Right ventricle myocardium inferior (tissue), 1 donor: Measurements from ENCODE around the gene EPN3. TPM values are rescaled to one million over a fixed set of nuclear protein-coding genes. Genes with fewer than 3 reads are reported as not detected.

Experiments used
- ATAC-seq: fragments of 200-7000 bp; cut with Tn5 transposase; one replicate; pipeline ENCODE4 v1.9.1; 2020; ENCODE audit warnings: mild to moderate bottlenecking, moderate library complexity
- DNase-seq: peaks from one replicate; pipeline ENCODE4 v3.0.0; 2021; ENCODE audit errors: missing footprints
- intact Hi-C: fragments of 100-400 bp; cut with DNase I; formaldehyde crosslinking; loops from one replicate; pipeline ENCODE4 v1.11.0; 2022
- long read RNA-seq: library from polyadenylated mRNA; unstranded; transcript quantifications from one replicate; pipeline ENCODE4 v2.0.0, GENCODE V29; 2021
- total RNA-seq: library from RNA; stranded (reverse); fragmentation: NEBNext Ultra II Directional; extraction: Animal tissue kit (Norgen Biotek cat#: 25700); gene quantifications from one replicate; pipeline ENCODE4 v1.2.1, GENCODE V29; 2021
- donor health status: DM: no; HTN: yes; CAD: no; lungs with severe emphysema.

EPN3 gene
- 21.5 TPM for total RNA-seq
- long read RNA-seq, full-length matches to known transcripts: 3 of 16 reads
- long read RNA-seq, partial matches to known transcripts: 6 of 16 reads
- long read RNA-seq, other reads (novel, unspliced or antisense): 7 of 16 reads

GRCh38 chr17:50532452-50533024 lies at the start of gene EPN3:
Gene EPN3, plus strand, starts transcription at chr17:50532735. Its CDS starts 3,822 bp downstream, at chr17:50536557.
- DNase-seq (no peak), ATAC-seq (peak; percentile 29)

GRCh38 chr17:50483266-50483665 lies 49.3 kb upstream of the EPN3 start:
- intact Hi-C loops: loop anchor here (2.0 to 10.0 kb wide), 3 partner anchors 50 to 202 kb away; partner anchors contain the start of gene EPN3
- DNase-seq: no peak
- ATAC-seq: no peak

More at GRCh38 chr17:50532452-50533024, at the start of gene EPN3:
- intact Hi-C loops: loop anchor here (2.0 kb wide), 1 partner anchor 50 kb away; no protein-coding TSS in a partner anchor

GRCh38 chr17:50484386-50485155 lies 48.0 kb upstream of the EPN3 start:
- ATAC-seq: no peak
- no peak for DNase-seq

GRCh38 chr17:50487213-50488096 lies 45.1 kb upstream of the EPN3 start:
- intact Hi-C loops: loop anchor here (10.0 kb wide), 1 partner anchor 197 kb away; no protein-coding TSS in a partner anchor
- ATAC-seq (no peak), DNase-seq (no peak)

More at GRCh38 chr17:50484386-50485155, 48.0 kb upstream of the EPN3 start:
- intact Hi-C loops: loop anchor here (10.0 kb wide), 1 partner anchor 200 kb away; no protein-coding TSS in a partner anchor

- DNase-seq: no peak
- intact Hi-C loops: loop anchor here (10.0 kb wide), 1 partner anchor 196 kb away; no protein-coding TSS in a partner anchor
- no peak for ATAC-seq
Observed at GRCh38 chr17:50488880-50489279, 43.7 kb upstream of the EPN3 start.

GRCh38 chr17:50491505-50491904 lies 41.0 kb upstream of the EPN3 start:
- ATAC-seq (no peak), DNase-seq (no peak)
- intact Hi-C loops: no loop called here

GRCh38 chr17:50492214-50492613 lies 40.3 kb upstream of the EPN3 start:
- DNase-seq (no peak), ATAC-seq (no peak)
- intact Hi-C loops: no loop called here

GRCh38 chr17:50493744-50494143 lies 38.8 kb upstream of the EPN3 start:
- intact Hi-C loops: no loop called here
- DNase-seq (no peak), ATAC-seq (no peak)

GRCh38 chr17:50495217-50495823 lies 37.2 kb upstream of the EPN3 start:
- intact Hi-C loops: no loop called here
- DNase-seq: no peak
- no peak for ATAC-seq

GRCh38 chr17:50495918-50496317 lies 36.6 kb upstream of the EPN3 start:
- intact Hi-C loops: no loop called here
- DNase-seq (no peak), ATAC-seq (no peak)

GRCh38 chr17:50498021-50498874 lies 34.3 kb upstream of the EPN3 start:
- no peak for ATAC-seq
- intact Hi-C loops: no loop called here
- no peak for DNase-seq

- DNase-seq (no peak), ATAC-seq (no peak)
- intact Hi-C loops: no loop called here
Observed at GRCh38 chr17:50499270-50499669, 33.3 kb upstream of the EPN3 start.

- DNase-seq (no peak), ATAC-seq (no peak)
- intact Hi-C loops: no loop called here
Observed at GRCh38 chr17:50499721-50500120, 32.8 kb upstream of the EPN3 start.

GRCh38 chr17:50501054-50501453 lies 31.5 kb upstream of the EPN3 start:
- ATAC-seq (no peak), DNase-seq (no peak)
- intact Hi-C loops: no loop called here

GRCh38 chr17:50502301-50502990 lies 30.1 kb upstream of the EPN3 start:
- intact Hi-C loops: no loop called here
- no peak for ATAC-seq
- no peak for DNase-seq

- DNase-seq (no peak), ATAC-seq (no peak)
- intact Hi-C loops: no loop called here
Observed at GRCh38 chr17:50505591-50506130, 26.9 kb upstream of the EPN3 start.

GRCh38 chr17:50506298-50506697 lies 26.2 kb upstream of the EPN3 start:
- DNase-seq: no peak
- intact Hi-C loops: no loop called here
- no peak for ATAC-seq
